Measurements from ENCODE around the gene LHX5. TPM values are rescaled to one million over a fixed set of nuclear protein-coding genes. Genes with fewer than 3 reads are reported as not detected.
A peak's percentile ranks its signal among the peaks of the same experiment; 100 is the strongest.

Gene LHX5
- total RNA-seq, 1 donor from 2014 or later = 48.4 TPM

DNA sequence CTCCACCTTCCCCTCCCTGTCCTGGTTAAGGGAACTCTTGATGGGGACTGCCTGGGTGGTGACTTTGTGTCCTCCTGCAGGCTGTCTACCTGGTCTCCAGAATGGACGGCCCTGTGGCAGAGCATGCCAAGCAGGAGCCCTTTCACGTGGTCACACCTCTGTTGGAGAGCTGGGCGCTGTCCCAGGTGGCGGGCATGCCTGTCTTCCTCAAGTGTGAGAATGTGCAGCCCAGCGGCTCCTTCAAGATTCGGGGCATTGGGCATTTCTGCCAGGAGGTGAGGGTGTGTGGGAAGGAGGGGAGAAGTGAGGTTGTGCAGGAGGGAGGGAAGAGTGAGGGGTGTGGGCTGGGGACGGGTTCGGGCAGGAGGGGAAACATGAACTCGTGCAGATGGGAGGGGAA, 43.8 kb downstream of the LHX5 start:
- Mint-ChIP-seq H3K4me1 (peaks cover 9% of the 10 kb centered on the region), H3K4me3 (no peak overlapping the region), H3K27me3 (ENCODE audit: insufficient read depth, low read depth) (peaks cover 3% of the 10 kb centered on the region), H3K9me3 (no peaks in the 10 kb centered on the region), H3K27ac (no peak overlapping the region), H3K36me3 (no peaks in the 10 kb centered on the region)
- H3K4me1 ChIP-seq = peaks cover 7% of the 10 kb centered on the region
- peaks cover 15% of the 10 kb centered on the region for H3F3A ChIP-seq (ENCODE audit: low read depth)
- H3K79me2 ChIP-seq (ENCODE audit: low read depth) = no peaks in the 10 kb centered on the region
- no peak for DNase-seq (ENCODE audit: low spot score)
- no peak overlapping the region for H2AFZ ChIP-seq (replicated peaks)
- H3K9me3 ChIP-seq (ENCODE audit: low read depth) = no peaks in the 10 kb centered on the region
- no peak overlapping the region for H3K4me2 ChIP-seq
- no peaks in the 10 kb centered on the region for H3K27me3 ChIP-seq
- H3K36me3 ChIP-seq = no peaks in the 10 kb centered on the region
- TF ChIP-seq, protein P1, sequence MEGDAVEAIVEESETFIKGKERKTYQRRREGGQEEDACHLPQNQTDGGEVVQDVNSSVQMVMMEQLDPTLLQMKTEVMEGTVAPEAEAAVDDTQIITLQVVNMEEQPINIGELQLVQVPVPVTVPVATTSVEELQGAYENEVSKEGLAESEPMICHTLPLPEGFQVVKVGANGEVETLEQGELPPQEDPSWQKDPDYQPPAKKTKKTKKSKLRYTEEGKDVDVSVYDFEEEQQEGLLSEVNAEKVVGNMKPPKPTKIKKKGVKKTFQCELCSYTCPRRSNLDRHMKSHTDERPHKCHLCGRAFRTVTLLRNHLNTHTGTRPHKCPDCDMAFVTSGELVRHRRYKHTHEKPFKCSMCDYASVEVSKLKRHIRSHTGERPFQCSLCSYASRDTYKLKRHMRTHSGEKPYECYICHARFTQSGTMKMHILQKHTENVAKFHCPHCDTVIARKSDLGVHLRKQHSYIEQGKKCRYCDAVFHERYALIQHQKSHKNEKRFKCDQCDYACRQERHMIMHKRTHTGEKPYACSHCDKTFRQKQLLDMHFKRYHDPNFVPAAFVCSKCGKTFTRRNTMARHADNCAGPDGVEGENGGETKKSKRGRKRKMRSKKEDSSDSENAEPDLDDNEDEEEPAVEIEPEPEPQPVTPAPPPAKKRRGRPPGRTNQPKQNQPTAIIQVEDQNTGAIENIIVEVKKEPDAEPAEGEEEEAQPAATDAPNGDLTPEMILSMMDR (IDR thresholded peaks at IDR 0.05) = no peak
- TF ChIP-seq EZH2phosphoT487 (IDR thresholded peaks at IDR 0.05) (no peak), EZH2 (IDR thresholded peaks at IDR 0.05) (no peak)
- no peak overlapping the region for H3K27ac ChIP-seq
- no peak overlapping the region for H3K9ac ChIP-seq
- no peaks in the 10 kb centered on the region for H4K20me1 ChIP-seq (ENCODE audit: low read depth)
- no peak overlapping the region for H3K4me3 ChIP-seq

DNA sequence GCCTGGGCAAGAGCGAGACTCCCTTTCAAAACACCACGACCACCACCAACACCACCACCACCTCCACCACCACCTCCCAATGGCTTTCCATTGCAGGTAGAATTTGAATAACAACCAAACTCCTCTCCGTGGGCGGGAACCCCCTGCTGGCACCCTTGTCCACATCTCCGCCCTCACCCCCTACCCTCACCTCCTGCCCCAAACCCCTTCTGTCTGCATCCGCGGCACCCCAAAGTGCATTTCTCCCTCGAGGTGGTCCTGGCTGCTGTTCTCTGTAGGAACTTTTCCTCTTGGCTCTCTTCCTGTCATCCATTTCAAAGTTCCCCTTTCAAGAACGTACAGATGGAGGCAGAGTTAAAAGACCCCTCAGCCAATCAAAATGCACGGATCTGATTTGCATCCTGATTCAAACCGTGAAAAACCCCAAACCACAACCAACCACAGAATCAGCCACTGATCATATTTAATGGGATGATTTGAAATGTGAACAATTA, 45.7 kb downstream of the LHX5 start:
- H3K4me3 Mint-ChIP-seq = no peak overlapping the region
- no peak overlapping the region for H3K27ac Mint-ChIP-seq
- DNase-seq (ENCODE audit: low spot score) = peak; percentile 26
- peak overlapping the region; percentile 70 for H3K4me2 ChIP-seq
- peaks cover 19% of the 10 kb centered on the region for H3K4me1 Mint-ChIP-seq
- H3K36me3 ChIP-seq = no peaks in the 10 kb centered on the region
- peaks cover 21% of the 10 kb centered on the region for H3F3A ChIP-seq (ENCODE audit: low read depth)
- no peaks in the 10 kb centered on the region for H4K20me1 ChIP-seq (ENCODE audit: low read depth)
- no peaks in the 10 kb centered on the region for H3K27me3 ChIP-seq
- peak overlapping the region; percentile 91 for H2AFZ ChIP-seq (replicated peaks)
- no peaks in the 10 kb centered on the region for H3K79me2 ChIP-seq (ENCODE audit: low read depth)
- H3K36me3 Mint-ChIP-seq = no peaks in the 10 kb centered on the region
- no peaks in the 10 kb centered on the region for H3K9me3 Mint-ChIP-seq
- peak overlapping the region; percentile 32 for H3K4me3 ChIP-seq
- no peaks in the 10 kb centered on the region for H3K9me3 ChIP-seq (ENCODE audit: low read depth)
- peaks cover 12% of the 10 kb centered on the region for H3K4me1 ChIP-seq
- peaks cover 3% of the 10 kb centered on the region for H3K27me3 Mint-ChIP-seq (ENCODE audit: insufficient read depth, low read depth)
- H3K9ac ChIP-seq = no peak overlapping the region
- TF ChIP-seq EZH2phosphoT487 (IDR thresholded peaks at IDR 0.05) (no peak), EZH2 (IDR thresholded peaks at IDR 0.05) (no peak)
- TF ChIP-seq, protein P1 (IDR thresholded peaks at IDR 0.05) = no peak
- H3K27ac ChIP-seq = no peak overlapping the region

DNA sequence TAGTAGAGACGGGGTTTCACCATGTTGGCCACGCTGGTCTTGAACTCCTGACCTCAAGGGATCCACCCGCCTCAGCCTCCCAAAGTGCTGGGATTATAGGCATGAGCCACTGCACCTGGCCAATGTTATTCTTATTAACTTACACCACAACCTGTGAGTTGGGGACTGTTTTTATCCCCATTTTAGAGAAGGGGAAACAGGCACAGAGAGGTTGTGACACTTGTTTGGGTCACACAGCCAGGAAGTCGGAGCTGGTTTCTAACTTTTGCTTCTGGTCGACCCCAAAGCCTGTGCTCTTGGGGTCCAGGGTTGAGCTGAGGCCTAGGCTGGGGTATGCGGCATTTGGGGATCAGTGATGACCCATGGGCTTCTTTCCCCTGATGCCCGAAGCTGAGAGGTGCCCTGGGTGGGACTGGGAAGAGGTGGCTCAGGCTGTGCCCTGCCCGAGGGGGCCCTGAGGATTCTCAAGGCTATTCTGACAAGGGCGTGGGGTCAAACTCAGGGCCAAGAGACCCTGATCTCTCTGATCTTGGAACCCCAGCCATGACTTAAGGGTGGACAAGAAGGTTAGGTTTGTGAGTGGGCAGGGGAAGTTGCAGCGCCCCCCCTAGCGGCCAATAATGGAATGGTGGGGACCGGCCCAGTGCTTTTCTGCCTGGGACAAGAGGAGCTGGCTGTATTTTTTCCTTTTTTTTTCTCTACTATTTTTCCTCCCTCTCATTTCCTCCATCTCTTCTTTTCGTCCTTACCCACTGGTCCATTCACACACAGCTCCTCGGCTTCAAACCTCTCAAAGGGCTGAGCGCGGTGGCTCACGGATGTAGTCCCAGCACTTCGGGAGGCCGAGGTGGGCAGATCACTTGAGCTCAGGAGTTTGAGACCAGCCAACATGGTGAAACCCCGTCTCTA, 46.5 kb downstream of the LHX5 start:
- Histone ChIP-seq H3K27ac (no peak overlapping the region), H4K20me1 (ENCODE audit: low read depth) (no peaks in the 10 kb centered on the region), H3K79me2 (ENCODE audit: low read depth) (no peaks in the 10 kb centered on the region), H3K4me2 (peak overlapping the region; percentile 70), H3K9ac (no peak overlapping the region), H2AFZ (replicated peaks) (peak overlapping the region; percentile 91), H3F3A (ENCODE audit: low read depth) (peaks cover 21% of the 10 kb centered on the region), H3K27me3 (no peaks in the 10 kb centered on the region), H3K4me3 (peak overlapping the region; percentile 32), H3K4me1 (peaks cover 12% of the 10 kb centered on the region), H3K36me3 (no peaks in the 10 kb centered on the region), H3K9me3 (ENCODE audit: low read depth) (no peaks in the 10 kb centered on the region)
- Mint-ChIP-seq H3K9me3 (no peaks in the 10 kb centered on the region), H3K4me3 (no peak overlapping the region), H3K27ac (no peak overlapping the region), H3K27me3 (ENCODE audit: insufficient read depth, low read depth) (peaks cover 3% of the 10 kb centered on the region), H3K36me3 (no peaks in the 10 kb centered on the region), H3K4me1 (peaks cover 19% of the 10 kb centered on the region)
- peak; percentile 52 for DNase-seq (ENCODE audit: low spot score)
- TF ChIP-seq EZH2phosphoT487 (IDR thresholded peaks at IDR 0.05) (no peak), EZH2 (IDR thresholded peaks at IDR 0.05) (no peak)
- TF ChIP-seq, protein P1 (IDR thresholded peaks at IDR 0.05) = peak; percentile 96

All from neural progenitor cell (in vitro differentiated cells).